K562 (cell line): ENCODE data around the gene CACNA2D4. TPM values are rescaled to one million over a fixed set of nuclear protein-coding genes. Genes with fewer than 3 reads are reported as not detected.

Experiments
- ATAC-seq: fragments of 200-7000 bp; cut with Tn5 transposase; 3 replicates; pipeline ENCODE4 v1.9.1; 2020; ENCODE audit warnings: moderate library complexity
- BruUV-seq: library from RNA; stranded (reverse); fragments of 400-500 nt; replicated peaks from 2 replicates; lab custom pipeline; 2021; lab: Mats Ljungman, UMichigan
- CTCF ChIA-PET: fragments of 300-600 bp; formaldehyde crosslinking; extraction: SDS; loops from one replicate; lab custom pipeline; 2021; ENCODE audit warnings: low intra/inter-chr PET ratio; lab: Yijun Ruan, JAX
- POLR2A ChIA-PET: fragments of 300-600, 350-650 bp; sonication (Branson Sonifier 250); formaldehyde crosslinking; extraction: SDS; loops from one replicate; lab custom pipeline; 2021; ENCODE audit warnings: antibody characterized with exemption, inconsistent platforms; lab: Yijun Ruan, JAX
- DNase-seq, 4 experiments: peaks; one replicate each; pipeline versions ENCODE4 v3.0.0 to v3.0.0-alpha.2; 2011 to 2018; ENCODE audit warnings: low spot score in 3 of 4, mixed read lengths in 3 of 4; ENCODE audit errors: extremely low read depth in 1 of 4
- FAIRE-seq: peaks from 2 replicates; lab custom pipeline; 2011; peaks lifted over from hg19 to GRCh38; lab: Jason Lieb, UNC
- H2AFZ ChIP-seq: 2 replicates; pipeline ENCODE4 v1.6.0; 2011; ENCODE audit warnings: low read depth, low read length, control low read depth, inconsistent platforms
- H3K27ac ChIP-seq: fragments of 200-600 bp; 3 replicates; pipeline ENCODE4 v1.8.0; 2011; ENCODE audit warnings: low read depth, mild to moderate bottlenecking, control low read depth, inconsistent platforms, low read length, moderate library complexity, mixed read lengths; ENCODE audit errors: extremely low read depth
- H3K27me3 ChIP-seq, 2 experiments: fragments of 300-600 bp in 1 of 2; 2 replicates in 1 of 2; 3 replicates in 1 of 2; pipeline versions ENCODE4 v1.6.0 to v1.8.0; 2011; ENCODE audit warnings: inconsistent platforms in 2 of 2, low read length in 2 of 2, mild to moderate bottlenecking in 1 of 2, mixed read lengths in 1 of 2, moderate library complexity in 1 of 2; ENCODE audit not compliant: control insufficient read depth in 2 of 2, insufficient read depth in 2 of 2
- H3K36me3 ChIP-seq: fragments of 300-600 bp; 3 replicates; pipeline ENCODE4 v1.8.0; 2011; ENCODE audit warnings: mild to moderate bottlenecking, low read length, inconsistent platforms; ENCODE audit not compliant: control insufficient read depth, insufficient read depth
- H3K4me1 ChIP-seq, 2 experiments: fragments of 200-600 bp in 1 of 2; replicated peaks in 1 of 2; 2 replicates in 1 of 2; 3 replicates in 1 of 2; pipeline versions ENCODE4 v1.5.1 to v1.8.0; 2011; ENCODE audit warnings: inconsistent platforms in 2 of 2, low read length in 2 of 2, mild to moderate bottlenecking in 1 of 2, mixed read lengths in 1 of 2, moderate library complexity in 1 of 2; ENCODE audit not compliant: control insufficient read depth in 2 of 2, insufficient read depth in 2 of 2
- H3K4me2 ChIP-seq: 2 replicates; pipeline ENCODE4 v1.6.1; 2011; ENCODE audit warnings: low read length, control low read depth, inconsistent platforms, mixed read lengths; ENCODE audit not compliant: insufficient read depth
- H3K4me3 ChIP-seq: fragments of 200-600 bp; sonication (generic), shearing (Covaris generic); 2 replicates; pipeline ENCODE4 v1.5.1; 2016; ENCODE audit warnings: control low read depth, inconsistent platforms
- H3K79me2 ChIP-seq: fragments of 200-600 bp; 3 replicates; pipeline ENCODE4 v1.8.0; 2011; ENCODE audit warnings: low read length, inconsistent platforms; ENCODE audit not compliant: control insufficient read depth, insufficient read depth
- H3K9ac ChIP-seq, 2 experiments: 2 replicates each; pipeline versions ENCODE4 v1.6.0 to v1.6.1; 2011; ENCODE audit warnings: low read depth in 2 of 2, low read length in 2 of 2, control low read depth in 1 of 2, inconsistent platforms in 1 of 2, mild to moderate bottlenecking in 1 of 2, mixed read lengths in 1 of 2; ENCODE audit not compliant: insufficient read depth in 1 of 2
- H3K9me1 ChIP-seq: one replicate; pipeline ENCODE4 v1.6.0; 2011; ENCODE audit warnings: inconsistent platforms, mild to moderate bottlenecking, low read length, moderate library complexity; ENCODE audit not compliant: control insufficient read depth, insufficient read depth
- H3K9me3 ChIP-seq: replicated peaks from 2 replicates; pipeline ENCODE4 v1.5.1; 2011; ENCODE audit warnings: low read depth, low read length, inconsistent platforms; ENCODE audit not compliant: control insufficient read depth, insufficient read depth
- H4K20me1 ChIP-seq: replicated peaks from 2 replicates; pipeline ENCODE4 v1.6.1; 2011; ENCODE audit warnings: low read length, inconsistent platforms, mixed read lengths; ENCODE audit not compliant: control insufficient read depth, insufficient read depth
- ATF6 ChIP-seq: sonication (generic); formaldehyde crosslinking; IDR thresholded peaks from 2 replicates; pipeline ENCODE4 v1.4.0; 2020; ENCODE audit warnings: mild to moderate bottlenecking, missing genetic modification reagents
- CREBBP ChIP-seq: IDR thresholded peaks from one replicate; pipeline ENCODE4 v1.6.1; 2012; ENCODE audit warnings: low read depth, mild to moderate bottlenecking, control low read depth, inconsistent platforms, low read length
- HDAC1 ChIP-seq, 2 experiments: fragments of 450-650 bp; IDR thresholded peaks; 2 replicates each; pipeline ENCODE4 v1.6.1; 2016 to 2017; ENCODE audit warnings: inconsistent platforms in 1 of 2, mild to moderate bottlenecking in 1 of 2, moderate library complexity in 1 of 2
- HDAC2 ChIP-seq: fragments of 450-650 bp; IDR thresholded peaks from 2 replicates; pipeline ENCODE4 v1.6.1; 2016; ENCODE audit warnings: mild to moderate bottlenecking
- LEF1 ChIP-seq: fragments of 450-650 bp; IDR thresholded peaks from 2 replicates; pipeline ENCODE4 v1.6.1; 2016; ENCODE audit warnings: mild to moderate bottlenecking
- MAFK ChIP-seq: IDR thresholded peaks from 2 replicates; pipeline ENCODE4 v1.6.1; 2011; ENCODE audit warnings: low read length, improper control_type of control experiment
- MAX ChIP-seq: sonication (generic); formaldehyde crosslinking; IDR thresholded peaks from 2 replicates; pipeline ENCODE4 v1.9.0; 2022; ENCODE audit warnings: mild to moderate bottlenecking, missing genetic modification reagents
- MEIS2 ChIP-seq: fragments of 450-650 bp; IDR thresholded peaks from 2 replicates; pipeline ENCODE4 v1.6.1; 2014; ENCODE audit warnings: mild to moderate bottlenecking; ENCODE audit not compliant: partially characterized antibody
- NFXL1 ChIP-seq: fragments of 450-650 bp; formaldehyde crosslinking; IDR thresholded peaks from 2 replicates; pipeline ENCODE4 v1.4.0; 2021; ENCODE audit warnings: mild to moderate bottlenecking
- PREB ChIP-seq: sonication (generic); formaldehyde crosslinking; IDR thresholded peaks from 2 replicates; pipeline ENCODE4 v1.8.1; 2023; ENCODE audit warnings: mild to moderate bottlenecking, missing genetic modification reagents
- RBM14 ChIP-seq: fragments of 200-400 bp; formaldehyde crosslinking; IDR thresholded peaks from 2 replicates; pipeline ENCODE4 v1.6.1; 2018; ENCODE audit warnings: low read depth, mild to moderate bottlenecking, low read length, moderate library complexity, borderline replicate concordance; ENCODE audit not compliant: insufficient read depth
- RBM15 ChIP-seq: fragments of 200-400 bp; formaldehyde crosslinking; IDR thresholded peaks from 2 replicates; pipeline ENCODE4 v1.6.1; 2018; ENCODE audit warnings: mild to moderate bottlenecking, low read length, moderate library complexity; ENCODE audit not compliant: insufficient read depth
- RNF2 ChIP-seq: sonication (generic); IDR thresholded peaks from 2 replicates; pipeline ENCODE4 v1.6.1; 2016
- TAF7 ChIP-seq: fragments of 450-650 bp; IDR thresholded peaks from 2 replicates; pipeline ENCODE4 v1.6.1; 2016; ENCODE audit warnings: missing genetic modification characterization, missing compliant biosample characterization
- TRIM28 ChIP-seq: fragments of 450-650 bp; IDR thresholded peaks from 2 replicates; pipeline ENCODE4 v1.6.1; 2017
- YBX1 ChIP-seq: fragments of 450-650 bp; IDR thresholded peaks from 2 replicates; pipeline ENCODE4 v1.7.1; 2016; ENCODE audit warnings: mild to moderate bottlenecking
- ZBTB34 ChIP-seq: fragments of 250-450 bp; sonication (Bioruptor Pico); IDR thresholded peaks from 2 replicates; pipeline ENCODE4 v1.8.0; 2021; ENCODE audit warnings: mild to moderate bottlenecking, moderate library complexity
- ZNF436 ChIP-seq: fragments of 250-450, 450-650 bp; sonication (Bioruptor Pico); formaldehyde crosslinking; IDR thresholded peaks from 2 replicates; pipeline ENCODE4 v1.7.0; 2020; ENCODE audit warnings: mild to moderate bottlenecking
- ZNF668 ChIP-seq: fragments of 250-450 bp; sonication (Bioruptor Pico); IDR thresholded peaks from 2 replicates; pipeline ENCODE4 v1.8.0; 2022; ENCODE audit warnings: mild to moderate bottlenecking, inconsistent platforms
- WGBS: fragments of 100-300 bp; shearing (Covaris generic); methylation state at CpG from one replicate; pipeline ENCODE4 v1.1.6; 2016; ENCODE audit warnings: low coverage, mixed read lengths; ENCODE audit not compliant: insufficient coverage; ENCODE audit errors: missing lambda C conversion rate; 5-methylcytosine and 5-hydroxymethylcytosine counted together
- in situ Hi-C: fragments of 300-500 bp; cut with MboI; formaldehyde crosslinking; loops from 4 replicates; pipeline ENCODE4 v1.15.0; 2018; ENCODE audit warnings: inconsistent platforms, mixed read lengths
- intact Hi-C: fragments of 100-400 bp; cut with micrococcal nuclease; formaldehyde crosslinking; loops from 2 replicates; pipeline ENCODE4 v1.14.2; 2022
- polyA plus RNA-seq, 8 experiments: library from polyadenylated mRNA; depleted of rRNA in 4 of 8; stranded (reverse) in 5 of 8; unstranded in 3 of 8; fragments of >200 nt; fragmentation: Nextera tagmentation in 2 of 8; fragmentation: Illumina TruSeq in 1 of 8; extraction: Ambion mirVana in 2 of 8; extraction: Trizol in 1 of 8; gene quantifications; 2 replicates each; pipeline versions ENCODE4 v1.2.1 to v1.2.3, GENCODE V29; 2011 to 2014; ENCODE audit warnings: inconsistent platforms in 1 of 8, missing spikeins in 1 of 8
- total RNA-seq, 7 experiments: library from RNA; depleted of rRNA in 6 of 7; stranded (reverse); fragments of >200 nt in 6 of 7; fragmentation: Illumina TruSeq in 2 of 7; extraction: Trizol in 2 of 7; gene quantifications; 2 replicates each; pipeline versions ENCODE4 v1.2.1 to v1.2.3, GENCODE V29; 2011 to 2021; ENCODE audit warnings: low replicate concordance in 1 of 7

CACNA2D4 gene
- total and polyA plus RNA-seq, 9 of the 15 experiments (the other 6 are each of a cell fraction or from before 2014, with no cell fraction given) = 0.04 to 0.69 (median 0.40) TPM; not detected in 3

GRCh38 chr12:1767407-1768090, 150.9 kb downstream of the CACNA2D4 start:
- no TSS peak for BruUV-seq
- FAIRE-seq (no peak), DNase-seq (no peak), ATAC-seq (no peak)
- Histone ChIP-seq H3K4me1 (no peaks in the 10 kb centered on the region), H3K9me3 (no peaks in the 10 kb centered on the region), H3K79me2 (peaks cover 87% of the 10 kb centered on the region), H3K27ac (no peak overlapping the region), H3K4me2 (no peak overlapping the region), H3K36me3 (peaks cover 34% of the 10 kb centered on the region; the same call in 2 of the 3 replicates), H3K9me1 (no peaks in the 10 kb centered on the region), H2AFZ (no peak overlapping the region), H3K27me3 (no peaks in the 10 kb centered on the region), H4K20me1 (no peaks in the 10 kb centered on the region), H3K9ac (no peak overlapping the region), H3K4me3 (no peak overlapping the region)
- WGBS = 92% methylated on average over 1 of the region's 1 CpG
- ChIA-PET POLR2A (interaction anchor here (0.8 kb wide), 1 partner anchor 151 kb away, joined by 3 read pairs; the partner anchor contains the start of gene CACNA2D4), CTCF (no interaction called here)
- no peak for TF ChIP-seq TAF7 (tag)
- TF ChIP-seq PREB (CRISPR knock-in tag) = no peak
- no peak for TF ChIP-seq TRIM28
- no peak for TF ChIP-seq RBM15
- TF ChIP-seq ATF6 (CRISPR knock-in tag) = no peak
- no peak for TF ChIP-seq HDAC1 (IDR thresholded peaks at IDR 0.05)
- no peak for TF ChIP-seq MEIS2
- no peak for TF ChIP-seq ZNF436 (CRISPR knock-in tag)
- TF ChIP-seq ZNF668 (CRISPR knock-in tag) = no peak
- TF ChIP-seq RNF2 = no peak
- no peak for TF ChIP-seq RBM14
- TF ChIP-seq CREBBP = no peak
- no peak for TF ChIP-seq HDAC2
- TF ChIP-seq MAX (CRISPR knock-in tag) = no peak
- no peak for TF ChIP-seq ZBTB34 (CRISPR knock-in tag)
- TF ChIP-seq LEF1 = no peak
- no peak for TF ChIP-seq NFXL1 (CRISPR knock-in tag)
- TF ChIP-seq YBX1 = no peak
- TF ChIP-seq MAFK = no peak
- in situ Hi-C loops (no loop called here), intact Hi-C loops (no loop called here)
